GM19239 (cell line): Measurements from ENCODE around the gene ASAP3.
"Not testable (repeated sequence)": the region's sequence is repeated elsewhere in the genome, so short reads cannot be mapped to it uniquely, and the experiment has no call there.

ENCODE experiments used
- DNase-seq: peaks from one replicate; pipeline ENCODE4 v3.0.0; 2011; ENCODE audit warnings: low spot score; ENCODE audit not compliant: insufficient read length
- FAIRE-seq: peaks from 2 replicates; lab custom pipeline; 2011; peaks lifted over from hg19 to GRCh38; lab: Jason Lieb, UNC

ASAP3 gene

GRCh38 chr1:23380719-23381118, 103.3 kb downstream of the ASAP3 start:
- FAIRE-seq = no peak
- DNase-seq = no peak

DNA sequence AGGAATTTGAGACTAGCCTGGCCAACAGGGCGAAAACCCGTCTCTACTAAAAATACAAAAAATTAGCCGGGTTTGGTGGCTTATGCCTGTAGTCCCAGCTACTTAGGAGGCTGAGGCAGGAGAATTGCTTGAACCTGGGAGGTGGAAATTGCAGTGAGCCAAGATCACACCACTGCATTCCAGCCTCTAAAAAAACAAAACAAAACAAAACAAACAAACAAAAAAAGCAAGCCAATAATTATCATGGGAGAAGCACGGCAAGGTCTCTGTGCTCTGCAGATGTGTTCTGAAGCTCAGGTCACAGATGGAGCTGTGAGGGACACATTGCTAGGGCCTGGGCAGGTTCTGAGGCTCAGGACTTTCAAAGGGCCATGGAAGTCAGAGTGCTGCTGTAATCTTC, 103.7 kb downstream of the ASAP3 start:
- not testable (repeated sequence) for DNase-seq, FAIRE-seq
